ENCODE measurements around the gene CACNA2D3.

- TF ChIP-seq CTCF (IDR thresholded peaks at IDR 0.05) (no peak), POLR2A (IDR thresholded peaks at IDR 0.05) (no peak), POLR2AphosphoS5 (IDR thresholded peaks at IDR 0.05; ENCODE audit: insufficient read depth in 1 of 2, low read depth in 1 of 2) (no peak)
Measured at GRCh38 chr3:54345847-54346375, 223.6 kb downstream of the CACNA2D3 start.
